ENCODE results near the gene PTGES2. TPM values are rescaled to one million over a fixed set of nuclear protein-coding genes. Genes with fewer than 3 reads are reported as not detected.

PTGES2 gene
- total RNA-seq, 2 donors from 2014 or later, result 111 to 155 TPM

DNA sequence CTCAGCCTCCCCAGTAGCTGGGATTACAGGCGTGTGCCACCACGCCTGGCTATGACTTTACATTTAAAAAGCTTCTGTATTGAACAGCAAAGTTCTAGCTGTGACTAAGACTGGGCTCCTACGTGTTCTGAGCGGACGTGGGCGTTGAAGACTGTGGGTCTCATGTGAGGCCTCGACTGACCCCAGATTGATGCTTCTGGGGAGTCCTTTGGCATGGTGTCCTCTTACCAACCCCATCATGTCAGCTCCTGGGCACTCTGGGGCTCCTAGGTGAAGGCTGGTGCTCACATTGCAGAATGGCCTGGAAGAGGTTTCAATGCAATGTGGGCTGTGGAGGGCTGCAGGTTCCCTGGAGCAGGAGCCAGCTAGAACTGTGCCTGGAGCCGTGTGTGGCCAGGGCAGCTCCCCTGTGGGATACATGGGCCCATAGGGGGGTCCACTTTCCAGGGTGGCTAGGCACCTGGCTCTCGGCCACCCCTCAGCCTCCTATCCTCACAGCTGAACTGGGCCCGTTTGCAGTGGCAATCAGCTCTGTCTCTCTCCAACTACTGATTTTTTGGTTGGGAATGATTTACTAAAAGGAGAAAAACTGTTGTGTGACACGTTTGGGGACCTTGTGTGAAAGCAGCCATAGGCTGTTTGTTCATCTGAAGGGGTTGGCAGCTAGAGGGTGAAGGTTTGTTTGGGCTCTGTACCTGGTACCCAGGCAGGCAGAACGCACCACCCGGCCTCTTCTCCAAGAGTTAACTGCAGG, 29.8 kb downstream of the PTGES2 start:
- intact Hi-C loops (cut with DNase I), result no loop called here
- DNase-seq (no peak), ATAC-seq (no peak)

DNA sequence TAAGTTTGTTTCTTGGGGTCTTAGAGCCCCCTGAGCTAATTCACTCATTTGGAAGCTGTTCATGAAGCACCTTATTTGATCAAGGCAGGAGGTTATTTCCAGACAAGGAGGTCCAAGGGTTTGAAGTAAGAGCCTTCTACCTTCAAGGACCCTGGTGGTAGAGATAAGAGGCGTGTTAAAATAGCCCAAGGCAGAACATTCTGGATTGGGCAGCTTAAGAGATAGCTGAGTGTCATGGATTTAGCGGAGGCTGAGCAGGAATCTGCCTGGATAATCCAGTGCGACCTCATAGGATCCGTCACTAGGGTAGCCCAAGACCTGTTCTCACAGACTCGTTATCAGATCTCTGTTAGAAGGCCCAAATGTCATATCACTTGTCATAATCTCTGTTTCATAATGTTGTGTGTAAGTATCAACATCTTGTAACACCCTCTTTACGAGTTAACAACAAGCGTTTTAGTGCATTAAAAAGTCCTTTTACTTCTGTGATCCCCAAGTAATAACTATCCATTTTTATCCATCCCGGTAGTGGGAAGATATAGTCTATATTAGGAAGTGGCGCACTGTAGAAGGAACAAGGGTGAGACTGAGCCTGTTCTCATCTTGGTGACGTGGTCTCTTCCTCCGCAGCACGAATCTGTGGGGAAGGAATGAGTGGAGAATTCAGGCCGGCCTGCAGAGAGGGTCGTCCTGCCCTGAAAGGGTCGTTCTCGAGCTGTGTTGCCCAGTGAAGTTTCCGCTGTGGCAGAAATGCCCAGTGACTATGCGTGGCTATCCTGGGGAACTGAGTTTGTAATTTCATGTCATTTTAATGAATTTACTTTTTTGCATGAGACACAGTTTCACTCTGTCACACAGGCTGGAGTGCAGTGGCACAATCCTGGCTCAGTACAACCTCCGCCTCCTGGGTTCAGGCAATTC, 30.7 kb downstream of the PTGES2 start:
- DNase-seq, result no peak
- intact Hi-C loops (cut with DNase I), result no loop called here
- ATAC-seq, result no peak

DNA sequence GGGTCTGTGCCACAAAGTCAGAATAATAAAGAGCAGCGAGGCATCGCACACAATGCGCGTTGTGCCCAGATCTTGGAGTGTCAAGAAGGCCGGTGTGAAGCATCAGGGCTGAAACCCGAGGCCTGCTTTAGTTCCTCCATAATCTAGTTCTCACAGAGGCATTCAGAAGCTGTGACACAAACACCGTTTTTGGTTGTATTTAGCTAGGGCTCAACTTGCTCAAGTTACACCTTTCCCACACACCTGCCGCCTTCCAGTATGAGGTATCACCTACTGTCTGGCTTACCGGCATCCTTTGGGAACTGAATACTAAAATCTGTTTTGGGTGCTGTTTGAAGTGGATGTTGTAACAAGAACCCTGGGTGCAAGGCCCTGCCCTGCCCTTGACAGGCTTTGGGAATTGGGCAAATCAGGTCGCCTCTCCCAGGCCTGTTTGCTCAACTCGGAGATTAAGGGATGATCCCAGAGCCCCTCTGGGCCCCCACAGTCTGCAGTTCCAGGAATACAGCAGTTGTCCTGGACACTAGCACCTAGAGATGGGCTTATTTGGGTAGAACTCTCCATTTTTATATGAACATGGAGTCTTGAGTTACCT, 32.5 kb downstream of the PTGES2 start:
- no peak for ATAC-seq
- no peak for DNase-seq
- intact Hi-C loops (cut with DNase I), result no loop called here

DNA sequence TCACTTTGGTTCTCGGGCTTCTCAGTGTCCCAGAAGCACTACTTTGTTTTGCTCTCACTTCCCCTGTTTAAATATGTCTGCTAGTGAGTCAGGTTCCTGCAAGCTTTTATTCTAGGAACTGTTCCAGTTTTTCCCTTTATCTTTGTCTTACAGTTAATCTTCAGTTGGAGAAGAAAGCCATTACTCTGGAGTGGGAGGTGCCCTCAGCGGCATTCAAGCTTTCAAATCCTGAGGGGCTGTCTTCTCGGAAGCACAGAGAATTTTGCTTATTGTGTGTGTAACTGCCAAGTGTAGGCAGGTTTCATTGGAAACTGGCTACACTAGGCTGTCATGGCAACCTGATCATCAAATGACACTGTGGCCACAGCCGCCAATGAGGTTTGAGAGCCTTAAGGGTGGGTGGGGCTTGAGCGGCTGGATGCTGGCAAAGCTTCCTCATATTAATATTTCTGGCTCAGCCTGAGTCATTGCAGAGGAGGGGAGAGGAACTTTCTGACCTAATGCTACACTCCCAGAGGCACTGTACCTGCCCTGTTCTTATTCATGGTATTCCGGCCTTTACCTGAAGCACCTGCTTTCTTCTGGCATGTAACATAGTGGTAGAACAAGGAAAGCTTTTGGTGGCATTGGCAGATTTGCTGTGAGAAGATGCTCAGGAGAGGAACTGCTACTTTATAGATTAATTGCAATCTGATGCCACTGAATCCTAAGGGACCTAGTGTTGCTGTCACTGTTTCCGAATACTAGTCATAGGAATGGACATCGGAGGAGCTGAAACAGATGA, 33.2 kb downstream of the PTGES2 start:
- DNase-seq, result peak; percentile 90
- intact Hi-C loops (cut with DNase I), result no loop called here
- ATAC-seq, result peak; percentile 79 to 87

DNA sequence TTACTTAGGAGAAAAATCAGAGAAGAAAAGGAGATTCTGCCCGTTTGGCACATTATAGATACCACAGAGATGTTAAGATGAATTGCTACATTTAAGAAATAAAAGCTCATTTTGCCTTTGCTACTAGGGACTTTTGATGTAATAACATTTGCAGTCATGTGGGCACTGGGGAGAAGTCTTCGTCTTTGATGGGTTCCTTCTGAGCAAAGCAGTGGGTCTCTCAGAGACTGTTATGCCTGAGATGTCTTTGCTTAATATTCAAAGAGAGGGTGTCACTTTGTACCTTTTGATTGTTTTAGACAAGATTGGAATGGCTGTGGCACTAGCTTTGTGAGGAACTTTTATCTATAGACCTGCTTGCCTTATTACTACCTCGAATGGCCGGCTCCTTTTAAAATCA, 34.5 kb downstream of the PTGES2 start:
- DNase-seq (no peak), ATAC-seq (no peak)
- intact Hi-C loops (cut with DNase I), result no loop called here

DNA sequence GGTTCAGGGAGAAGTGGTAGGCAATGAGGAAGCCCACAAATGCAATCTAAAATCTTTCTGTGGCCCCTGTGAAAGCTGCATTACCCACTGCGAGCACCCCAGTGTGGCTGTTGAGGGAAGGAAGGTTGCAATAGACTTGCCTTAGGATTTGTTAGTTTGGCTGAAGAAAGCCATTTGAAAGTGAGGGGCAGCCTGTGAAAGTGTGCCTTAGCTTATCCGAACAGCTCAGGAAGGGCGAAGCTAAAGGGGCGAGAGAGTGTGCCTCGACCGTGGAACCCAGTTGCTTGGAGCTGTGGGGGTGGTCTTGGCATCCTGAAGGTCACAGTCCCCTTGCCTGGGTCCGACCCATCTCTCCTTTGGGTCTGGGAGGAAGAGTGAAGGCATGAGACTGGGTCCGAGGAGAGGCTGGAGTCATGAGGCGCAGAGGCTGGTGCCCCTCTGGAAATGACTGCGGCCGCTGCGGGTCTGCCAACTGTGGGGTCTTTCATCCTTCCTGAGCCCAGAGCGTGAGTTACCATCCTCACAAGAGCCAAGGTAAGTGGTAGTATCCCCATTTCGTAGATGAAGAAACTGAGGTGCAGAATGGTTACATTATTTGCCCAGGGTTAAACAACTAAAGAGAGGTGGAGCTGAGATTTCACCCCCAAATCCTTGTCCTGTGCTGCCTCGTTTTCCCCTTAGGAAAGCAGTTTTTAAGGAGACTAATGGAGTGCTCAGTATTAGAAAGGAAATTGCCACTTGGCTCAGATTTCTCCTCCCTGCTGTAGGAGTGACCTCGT, 35.1 kb downstream of the PTGES2 start:
- intact Hi-C loops (cut with DNase I), result no loop called here
- DNase-seq (no peak), ATAC-seq (no peak)

DNA sequence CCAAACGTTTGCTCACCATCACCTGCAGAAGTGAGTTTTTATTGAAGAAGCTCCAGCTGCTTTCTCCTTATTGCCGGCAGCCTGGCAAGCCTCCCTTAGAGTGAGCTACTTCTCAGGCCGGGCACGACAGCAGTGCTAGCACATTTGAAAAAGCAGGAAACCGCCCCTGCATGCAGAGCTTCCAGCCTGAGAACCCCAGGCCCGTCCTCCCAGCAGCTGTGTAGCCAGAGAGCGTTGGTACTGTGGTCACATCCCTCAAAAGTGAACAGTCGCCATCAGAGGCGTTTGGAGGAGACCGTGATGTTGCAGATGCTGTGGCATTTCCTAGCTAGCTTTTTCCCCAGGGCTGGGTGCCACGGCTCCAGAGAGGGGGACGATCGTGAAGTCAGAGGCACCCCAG, 36.0 kb downstream of the PTGES2 start:
- intact Hi-C loops (cut with DNase I), result no loop called here
- ATAC-seq (no peak), DNase-seq (no peak)

DNA sequence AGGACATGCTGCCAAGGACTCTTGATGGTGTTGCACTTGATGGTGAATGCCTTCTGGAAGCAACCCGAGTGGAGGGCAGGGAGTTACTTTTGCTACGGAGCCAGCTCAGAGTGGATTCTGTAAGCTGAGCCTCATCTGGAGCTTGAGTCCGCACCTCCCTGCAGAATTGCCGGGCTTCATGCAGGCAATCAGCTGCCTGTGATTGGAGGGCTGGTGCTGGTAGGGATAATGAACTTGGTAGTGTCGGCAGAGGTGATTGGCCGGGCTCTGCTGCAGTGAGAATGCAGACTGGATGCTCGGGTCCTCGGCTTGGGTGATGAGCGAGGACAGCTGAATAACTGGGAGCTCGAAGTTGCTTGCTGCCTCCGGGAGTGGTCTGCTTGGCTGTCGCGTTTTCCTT, 36.4 kb downstream of the PTGES2 start:
- DNase-seq (peak; percentile 62), ATAC-seq (peak; percentile 39 to 60)
- intact Hi-C loops (cut with DNase I), result no loop called here

DNA sequence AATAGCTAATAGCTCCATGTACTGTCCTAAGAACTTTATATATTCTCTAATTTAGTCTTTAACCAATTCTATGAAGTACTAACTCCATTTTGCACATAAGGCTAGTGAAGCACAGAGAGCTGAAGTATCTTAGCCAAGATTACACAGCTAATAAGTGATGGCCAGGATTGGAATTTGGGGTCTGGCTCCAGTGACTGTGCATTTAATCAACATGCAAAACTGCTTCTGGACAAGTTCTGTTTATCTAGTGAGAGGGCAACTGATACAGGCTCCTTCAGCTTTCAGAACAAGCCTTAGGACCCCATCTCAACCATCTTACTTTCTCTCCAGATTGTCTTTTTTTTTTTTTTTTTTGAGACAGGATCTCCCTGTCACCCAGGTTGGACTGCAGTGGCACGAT, 38.2 kb downstream of the PTGES2 start:
- DNase-seq (no peak), ATAC-seq (no peak)
- intact Hi-C loops (cut with DNase I), result no loop called here

DNA sequence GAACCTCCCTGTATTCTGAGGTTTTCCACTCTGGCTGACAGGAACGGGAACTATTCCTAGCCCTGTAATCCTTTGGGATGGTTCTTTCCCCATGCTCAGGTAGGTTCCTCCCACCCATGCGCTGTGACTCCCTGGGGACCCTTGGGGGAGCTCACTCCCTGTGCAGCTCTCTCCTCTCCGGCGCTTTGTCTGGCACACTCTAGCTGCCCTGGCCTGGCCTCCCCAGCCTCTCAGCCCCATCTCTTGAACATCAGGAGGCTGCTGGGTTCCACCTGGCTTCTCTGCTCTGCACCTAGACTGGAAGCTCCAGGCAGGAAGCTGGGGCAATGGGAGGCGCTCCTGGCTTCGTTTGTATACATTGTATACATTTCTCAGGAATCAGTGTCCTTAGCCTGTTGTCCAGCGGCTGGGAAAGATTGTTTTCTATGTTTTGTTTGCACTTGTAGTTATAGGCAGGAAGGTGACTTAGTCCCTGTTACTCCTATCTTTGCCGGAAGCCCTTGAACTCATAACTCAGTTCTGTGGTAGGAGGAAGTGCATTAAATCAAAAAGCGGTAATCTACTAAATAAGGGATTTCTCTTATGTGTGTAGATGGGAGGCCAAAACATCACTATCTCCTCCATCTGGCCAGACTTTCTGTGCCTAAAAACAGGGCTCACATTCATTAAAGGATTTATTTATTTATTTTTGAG, 39.1 kb downstream of the PTGES2 start:
- ATAC-seq (no peak), DNase-seq (no peak)
- intact Hi-C loops (cut with DNase I), result no loop called here

DNA sequence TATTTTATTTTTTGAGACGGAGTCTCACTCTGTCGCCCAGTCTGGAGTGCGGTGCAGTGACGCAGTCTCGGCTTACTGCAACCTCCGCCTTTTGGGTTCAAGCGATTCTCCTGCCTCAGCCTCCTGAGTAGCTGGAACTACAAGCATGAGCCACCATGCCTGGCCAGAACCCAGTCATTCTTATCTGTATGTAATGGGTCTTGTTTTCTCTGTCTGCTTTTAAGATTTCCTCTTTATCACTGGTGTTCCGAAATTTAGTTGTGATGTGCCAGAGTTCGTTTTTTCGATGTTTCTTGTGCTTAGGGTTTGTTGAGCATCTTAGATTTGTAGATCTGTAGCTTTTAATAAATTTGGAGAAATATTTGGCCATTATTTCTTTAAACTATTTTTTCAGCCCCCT, 40.3 kb downstream of the PTGES2 start:
- DNase-seq, result no peak
- ATAC-seq, result no peak
- intact Hi-C loops (cut with DNase I), result no loop called here

DNA sequence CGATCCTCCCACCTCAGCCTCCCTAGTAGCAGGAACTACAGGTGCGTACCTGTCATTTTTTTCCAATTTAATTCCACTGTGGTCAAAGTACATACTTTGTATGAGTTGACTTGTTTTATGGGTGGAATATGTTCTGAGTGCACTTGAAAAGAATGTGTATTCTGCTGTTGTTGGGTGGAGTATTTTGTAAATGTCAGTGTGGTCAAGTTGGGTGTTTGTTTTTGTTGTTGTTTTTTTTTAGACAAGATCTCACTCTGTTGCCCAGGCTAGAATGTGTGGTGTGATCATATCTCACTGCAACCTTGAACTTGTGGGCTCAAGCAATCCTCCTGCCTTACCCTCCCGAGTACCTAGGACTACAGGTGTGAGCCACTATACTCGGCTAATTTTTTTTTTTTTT, 41.6 kb downstream of the PTGES2 start:
- ATAC-seq (no peak), DNase-seq (no peak)
- intact Hi-C loops (cut with DNase I), result no loop called here

DNA sequence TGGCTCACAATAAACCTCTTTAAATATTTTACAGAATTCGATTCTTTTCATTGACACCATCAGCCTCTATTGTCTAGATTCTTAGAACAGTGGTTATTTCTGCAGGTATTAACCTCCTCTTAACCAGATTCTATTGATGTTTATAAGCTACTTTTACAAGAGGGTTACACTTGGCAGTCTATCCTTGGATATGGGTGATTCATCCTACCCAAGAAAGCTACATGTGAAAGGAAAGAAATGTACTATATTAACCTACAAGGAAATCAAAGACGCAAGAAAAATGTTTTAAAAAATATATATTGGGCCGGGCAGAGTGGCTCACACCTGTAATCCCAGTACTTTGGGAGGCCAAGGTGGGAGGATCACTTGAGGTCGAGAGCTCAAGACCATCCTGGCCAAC, 42.8 kb downstream of the PTGES2 start:
- ATAC-seq, result no peak
- intact Hi-C loops (cut with DNase I), result loop anchor here in 1 of 2 donors (5.0 kb wide), 1 partner anchor 33 kb away; no protein-coding TSS in a partner anchor
- no peak for DNase-seq

DNA sequence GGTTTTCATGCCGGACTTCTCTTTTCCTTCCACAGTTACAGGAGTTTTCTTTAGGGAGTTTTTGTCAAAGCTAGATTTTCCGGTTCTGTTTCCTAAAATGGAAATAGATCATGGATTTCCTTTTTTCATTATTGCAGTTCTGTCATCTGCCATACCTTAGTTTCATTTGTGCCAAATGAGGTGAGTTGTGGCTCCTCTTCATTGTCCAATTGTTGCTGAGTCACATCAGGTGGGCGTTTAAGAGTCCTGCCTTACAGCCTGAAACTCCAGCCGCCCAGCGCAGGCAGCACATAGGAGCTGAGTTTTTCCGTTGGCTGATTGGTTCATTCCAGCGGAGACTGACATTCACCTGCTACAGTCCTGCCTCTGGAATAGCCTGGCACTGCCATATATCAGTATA, 45.4 kb downstream of the PTGES2 start:
- intact Hi-C loops (cut with DNase I), result loop anchor here in 1 of 2 donors (5.0 kb wide), 1 partner anchor 35 kb away; no protein-coding TSS in a partner anchor
- DNase-seq, result no peak
- no peak for ATAC-seq

DNA sequence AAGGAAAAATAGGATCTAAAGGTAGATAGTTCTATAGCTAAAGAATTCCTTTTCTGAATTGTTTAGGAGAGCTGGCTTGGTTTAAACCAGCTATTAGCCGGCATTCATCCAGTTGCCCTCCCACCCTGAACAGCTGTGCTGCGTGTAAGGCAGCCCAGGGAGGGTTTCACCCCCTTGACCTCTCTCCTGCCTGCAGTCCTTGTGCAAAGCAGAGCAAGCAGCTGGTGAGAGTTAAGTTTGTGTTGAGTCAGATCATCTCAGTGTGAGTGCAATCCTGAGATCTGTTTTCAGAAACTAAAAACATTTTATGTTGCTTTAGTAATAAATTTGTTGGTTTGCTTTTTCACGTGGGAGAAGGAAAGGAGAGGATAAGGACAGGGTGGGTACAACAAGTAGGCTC, 46.5 kb downstream of the PTGES2 start:
- ATAC-seq (peak; percentile 78 to 87), DNase-seq (no peak)
- intact Hi-C loops (cut with DNase I), result loop anchor here in 1 of 2 donors (5.0 kb wide), 1 partner anchor 36 kb away; no protein-coding TSS in a partner anchor

DNA sequence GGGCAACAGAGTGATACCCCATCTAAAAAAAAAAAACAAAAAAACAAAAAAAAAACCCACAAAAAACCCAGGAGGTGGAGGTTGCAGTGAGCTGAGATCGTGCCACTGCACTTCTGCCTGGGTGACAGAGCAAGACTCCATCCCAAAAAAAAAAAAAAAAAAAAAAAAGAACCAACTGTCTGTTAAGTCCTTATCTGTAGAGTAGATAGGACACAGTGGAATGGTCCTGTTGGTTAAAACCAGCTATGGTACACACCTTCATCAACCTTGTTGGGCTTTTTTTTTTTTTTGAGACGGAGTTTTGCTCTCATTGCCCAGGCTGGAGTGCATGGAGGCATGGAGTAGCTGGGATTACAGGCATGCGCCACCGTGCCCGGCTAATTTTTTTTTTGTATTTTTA, 47.3 kb downstream of the PTGES2 start:
- ATAC-seq, result no peak
- DNase-seq, result no peak
- intact Hi-C loops (cut with DNase I), result loop anchor here in 1 of 2 donors (5.0 kb wide), 1 partner anchor 37 kb away; no protein-coding TSS in a partner anchor

DNA sequence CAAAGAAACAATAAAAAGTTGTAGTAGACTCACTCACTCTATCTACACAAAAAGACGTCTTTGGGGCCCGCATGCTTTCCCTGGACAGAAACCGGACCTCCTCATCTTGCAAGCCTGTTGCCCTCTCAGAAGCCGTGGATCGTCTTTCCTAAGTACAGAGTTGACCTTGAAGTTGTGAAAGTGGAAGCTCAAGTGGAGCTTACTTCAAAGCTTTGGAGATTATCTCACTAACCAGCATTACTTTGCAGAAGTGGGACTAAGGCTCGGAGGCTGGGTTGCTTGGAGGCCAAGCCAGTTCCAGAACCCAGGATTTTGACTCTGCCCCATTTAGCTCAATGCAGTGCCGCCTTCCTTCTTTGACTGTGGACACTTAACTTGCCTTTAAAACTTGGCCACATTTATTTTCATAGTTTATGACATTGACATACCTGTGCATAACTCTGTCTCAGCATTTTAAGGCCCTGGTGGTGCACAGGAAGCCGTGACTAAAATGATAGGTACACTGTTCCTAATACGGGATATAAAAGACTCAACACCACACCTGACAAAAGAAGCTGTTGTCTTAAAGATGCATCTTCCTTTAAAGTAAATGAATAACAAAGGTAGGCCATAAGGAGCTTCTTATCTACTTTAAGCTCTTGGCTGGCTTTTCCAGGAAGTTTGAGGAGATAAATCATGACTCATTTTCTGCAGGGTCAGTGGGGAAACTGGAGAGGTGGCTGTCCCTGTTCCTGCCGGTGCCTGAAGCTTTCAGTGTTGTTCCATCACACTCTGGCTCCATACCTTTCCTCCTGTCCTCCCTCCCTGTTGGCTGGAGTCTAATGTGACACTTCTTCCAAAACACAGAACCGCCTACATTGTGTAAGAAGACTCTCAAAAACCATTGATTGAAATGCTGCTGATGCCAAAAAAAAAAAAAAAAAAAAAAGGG, 48.8 kb downstream of the PTGES2 start:
- DNase-seq (no peak), ATAC-seq (peak; percentile 30 to 38)
- intact Hi-C loops (cut with DNase I), result no loop called here
